ENCODE data around the gene TMEM72. TPM values are rescaled to one million over a fixed set of nuclear protein-coding genes. Genes with fewer than 3 reads are reported as not detected.
A peak's percentile ranks its signal among the peaks of the same experiment; 100 is the strongest.

The TMEM72 gene
- total RNA-seq, 1 donor from 2014 or later: not detected

DNA sequence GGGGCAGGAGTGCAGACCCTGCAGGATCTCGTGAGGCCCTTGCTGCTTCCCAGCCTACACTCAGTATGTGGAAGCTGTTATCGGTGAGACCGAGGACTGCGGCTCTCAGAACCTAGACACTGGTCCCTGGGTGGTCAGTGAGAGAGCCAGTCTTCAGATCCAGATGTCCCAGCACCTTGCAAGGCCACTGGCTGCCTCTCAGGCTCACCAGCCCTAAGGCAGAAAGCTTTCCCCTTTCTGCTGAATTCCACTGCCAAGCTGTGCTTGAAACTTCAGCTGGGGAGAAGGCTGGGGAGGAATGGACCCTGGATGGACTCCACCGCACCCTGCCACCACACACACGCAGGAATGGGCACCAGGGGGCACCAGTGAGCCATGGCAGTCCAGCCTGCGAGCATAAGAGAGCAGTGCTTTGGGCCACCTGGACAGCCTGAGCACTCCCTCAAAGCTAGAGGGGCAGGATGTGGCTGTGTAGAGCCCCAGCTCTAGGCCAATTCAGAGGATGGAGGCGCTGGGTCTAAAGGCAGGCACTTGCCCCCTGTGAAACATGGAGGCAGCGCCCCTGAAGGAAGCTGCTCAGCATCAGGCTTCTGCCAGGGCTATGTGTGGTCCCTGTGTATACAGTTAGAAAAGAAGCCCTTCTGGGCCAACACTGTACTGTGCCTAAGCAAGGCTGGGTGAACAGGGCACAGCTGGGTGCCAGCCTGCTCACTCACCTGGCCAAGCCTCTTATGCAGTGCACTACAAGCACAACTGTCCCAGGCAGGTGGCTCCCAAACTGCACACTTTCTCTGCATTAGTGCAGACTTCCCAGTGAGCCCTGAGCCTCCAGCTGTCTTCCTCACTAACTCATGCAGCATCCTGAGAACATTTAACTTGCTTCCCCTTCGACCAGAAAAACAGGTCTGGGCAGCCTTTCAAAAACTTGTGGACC is 21.6 kb downstream of the TMEM72 start:
- FAIRE-seq (no peak), DNase-seq (ENCODE audit: low spot score in 2 of 2) (peak; percentile 53 to 73)

DNA sequence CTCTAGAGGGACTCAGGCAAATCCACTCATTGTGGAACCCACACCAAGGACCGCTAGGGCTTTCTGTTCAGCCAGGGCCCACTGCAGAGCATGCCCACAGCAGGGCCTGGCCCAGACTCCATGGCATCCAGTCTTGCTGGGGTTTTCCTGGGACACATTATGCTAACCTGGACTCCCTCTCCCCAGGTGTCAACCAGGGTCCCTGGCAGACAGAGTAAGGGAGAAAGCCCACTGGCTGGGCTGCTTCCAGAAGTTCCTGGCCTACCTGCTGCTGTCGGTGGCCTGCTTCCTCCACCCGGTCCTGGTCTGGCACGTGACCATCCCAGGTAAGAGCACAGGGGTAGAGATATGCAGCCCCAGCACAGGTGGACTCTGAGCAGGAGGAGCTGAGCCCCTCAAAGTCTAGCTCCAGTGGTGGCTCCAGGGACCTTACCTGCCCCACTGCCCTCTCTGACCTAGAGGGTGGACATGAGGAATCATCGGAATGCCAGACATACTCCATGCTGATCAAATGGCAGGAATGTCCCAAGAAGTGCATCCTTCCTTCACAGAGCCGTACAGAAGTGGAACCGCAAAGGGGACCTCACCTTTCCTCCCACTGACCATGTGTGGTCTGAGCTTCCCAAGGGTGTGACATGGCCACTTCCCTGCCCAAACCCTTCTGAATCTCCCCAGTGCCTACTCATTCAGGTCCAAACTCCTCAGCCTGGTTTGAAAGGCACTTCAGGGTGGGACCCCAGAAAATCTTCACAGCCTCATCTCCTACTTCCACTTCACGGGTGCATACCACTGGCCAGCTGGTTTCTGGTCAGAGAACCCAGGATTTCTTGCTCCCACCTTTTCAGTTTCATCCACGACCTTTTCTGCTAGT is 22.5 kb downstream of the TMEM72 start:
- FAIRE-seq: no peak
- DNase-seq (ENCODE audit: low spot score in 2 of 2): no peak

DNA sequence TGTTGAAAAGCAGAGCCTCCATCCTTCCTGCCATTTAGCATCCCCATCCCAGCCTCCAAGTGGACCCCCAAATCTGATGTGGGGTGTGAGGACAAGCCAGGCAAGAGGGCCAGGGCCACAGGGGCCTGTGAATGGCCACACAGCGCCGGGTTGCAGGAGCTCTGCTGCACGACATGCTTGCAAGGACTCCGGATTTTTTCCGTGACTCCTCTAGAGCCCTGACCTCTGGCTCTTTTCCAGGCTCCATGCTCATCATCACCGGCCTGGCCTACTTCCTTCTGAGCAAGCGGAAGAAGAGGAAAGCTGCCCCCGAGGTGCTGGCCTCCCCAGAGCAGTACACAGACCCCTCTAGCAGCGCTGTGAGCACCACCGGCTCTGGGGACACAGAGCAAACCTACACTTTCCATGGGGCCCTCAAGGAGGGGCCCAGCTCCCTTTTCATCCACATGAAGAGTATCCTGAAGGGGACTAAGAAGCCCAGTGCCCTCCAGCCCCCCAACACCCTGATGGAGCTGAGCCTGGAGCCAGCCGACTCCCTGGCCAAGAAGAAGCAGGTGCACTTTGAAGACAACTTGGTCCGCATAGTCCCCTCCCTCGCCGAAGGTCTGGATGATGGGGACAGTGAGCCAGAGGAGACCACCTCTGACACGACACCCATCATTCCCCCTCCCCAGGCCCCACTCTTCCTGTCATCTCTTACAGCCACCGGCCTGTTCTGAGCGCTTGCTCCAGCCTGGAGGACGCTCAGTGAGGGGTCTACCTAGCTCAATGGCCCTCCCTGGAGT is 23.5 kb downstream of the TMEM72 start:
- DNase-seq (ENCODE audit: low spot score in 2 of 2) (no peak), FAIRE-seq (no peak)

DNA sequence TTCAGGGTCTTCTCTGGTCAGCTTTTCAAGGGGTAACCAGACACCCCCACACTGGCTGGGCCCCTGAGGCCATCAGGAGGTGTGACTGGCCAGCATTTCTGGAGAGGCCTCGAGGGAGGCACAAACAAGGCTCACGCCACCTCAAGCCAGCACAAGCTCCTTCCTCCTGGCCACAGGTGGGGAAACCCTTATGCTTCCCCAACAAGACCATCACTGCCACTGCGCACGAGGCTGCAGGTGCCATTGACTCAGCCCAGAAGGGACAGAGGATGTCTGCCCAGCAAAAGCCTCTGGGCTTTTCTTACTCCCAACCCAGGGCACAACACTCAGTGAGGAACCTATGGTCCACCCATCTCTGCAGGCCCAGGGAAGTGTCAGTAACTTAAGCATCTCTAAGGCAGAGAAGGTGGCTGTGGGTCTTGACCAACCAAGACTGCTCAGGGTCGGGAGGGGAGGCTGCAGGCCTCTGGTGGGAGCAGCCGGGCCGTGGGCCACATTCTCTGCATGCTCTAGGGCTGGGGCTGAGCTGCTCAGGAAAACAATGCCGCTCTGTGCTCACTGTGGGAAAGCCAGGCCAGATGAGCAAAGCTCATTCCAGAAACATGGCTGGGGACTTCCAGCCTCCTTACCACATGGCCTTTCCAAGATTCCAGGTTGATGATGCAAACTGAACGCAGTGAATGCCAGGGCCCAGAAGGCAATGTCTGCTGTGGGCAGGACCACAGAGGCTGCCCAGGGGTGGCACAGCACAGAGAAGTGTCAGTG is 24.2 kb downstream of the TMEM72 start:
- DNase-seq (ENCODE audit: low spot score in 2 of 2) (peak in 1 of 2 donors; percentile 37), FAIRE-seq (no peak)

DNA sequence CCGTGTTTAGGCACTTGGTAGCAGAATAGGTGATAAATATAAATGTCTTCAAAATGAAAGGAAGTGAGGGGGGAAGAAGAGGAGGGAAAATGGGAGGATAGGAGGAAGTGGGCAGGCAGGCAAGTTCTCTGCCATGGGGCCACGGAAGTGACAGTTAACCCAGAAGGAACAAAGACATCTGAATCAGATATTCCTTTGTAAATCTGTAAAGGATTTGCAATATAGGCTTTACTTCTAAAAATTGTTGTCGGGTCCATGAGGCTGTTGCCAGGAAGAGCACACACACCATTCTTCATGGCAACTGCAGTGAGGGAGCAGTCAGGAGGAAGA is 24.8 kb downstream of the TMEM72 start:
- no peak for FAIRE-seq

DNA sequence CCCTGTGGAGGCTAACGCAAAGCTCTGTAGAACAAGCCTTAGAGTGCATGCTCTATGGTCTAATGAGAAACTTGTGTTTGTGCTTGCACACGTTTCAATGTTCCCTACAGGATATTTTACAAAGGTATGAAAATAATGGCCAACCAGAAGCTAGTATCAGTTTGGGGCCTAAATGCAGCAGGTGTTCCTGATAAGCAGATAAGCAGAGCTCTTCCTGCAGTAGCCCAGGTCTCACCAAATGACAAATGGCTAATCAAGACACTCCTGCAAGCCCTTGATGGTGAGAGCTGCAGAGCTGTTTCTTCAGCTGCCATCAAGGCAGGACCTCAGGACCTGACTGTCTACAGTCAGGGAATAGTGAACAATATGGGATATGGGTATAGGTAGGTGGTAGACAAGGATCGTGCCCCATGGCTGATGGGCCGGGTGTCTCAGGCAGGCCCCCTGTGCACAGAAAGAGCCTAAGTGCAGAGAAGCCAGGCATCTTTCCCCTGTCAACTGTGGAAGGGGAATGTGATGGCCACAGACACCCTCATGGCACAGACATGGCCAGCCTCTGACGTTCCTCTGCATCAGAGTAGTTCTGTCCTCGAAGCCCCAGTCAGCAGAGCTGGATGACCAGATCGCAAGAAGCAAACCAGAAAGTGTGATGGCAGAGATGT is 25.3 kb downstream of the TMEM72 start:
- FAIRE-seq (no peak), DNase-seq (ENCODE audit: low spot score in 2 of 2) (no peak)

More for the DNA sequence above, 24.8 kb downstream of the TMEM72 start:
- no peak for DNase-seq (ENCODE audit: low spot score in 2 of 2)

DNA sequence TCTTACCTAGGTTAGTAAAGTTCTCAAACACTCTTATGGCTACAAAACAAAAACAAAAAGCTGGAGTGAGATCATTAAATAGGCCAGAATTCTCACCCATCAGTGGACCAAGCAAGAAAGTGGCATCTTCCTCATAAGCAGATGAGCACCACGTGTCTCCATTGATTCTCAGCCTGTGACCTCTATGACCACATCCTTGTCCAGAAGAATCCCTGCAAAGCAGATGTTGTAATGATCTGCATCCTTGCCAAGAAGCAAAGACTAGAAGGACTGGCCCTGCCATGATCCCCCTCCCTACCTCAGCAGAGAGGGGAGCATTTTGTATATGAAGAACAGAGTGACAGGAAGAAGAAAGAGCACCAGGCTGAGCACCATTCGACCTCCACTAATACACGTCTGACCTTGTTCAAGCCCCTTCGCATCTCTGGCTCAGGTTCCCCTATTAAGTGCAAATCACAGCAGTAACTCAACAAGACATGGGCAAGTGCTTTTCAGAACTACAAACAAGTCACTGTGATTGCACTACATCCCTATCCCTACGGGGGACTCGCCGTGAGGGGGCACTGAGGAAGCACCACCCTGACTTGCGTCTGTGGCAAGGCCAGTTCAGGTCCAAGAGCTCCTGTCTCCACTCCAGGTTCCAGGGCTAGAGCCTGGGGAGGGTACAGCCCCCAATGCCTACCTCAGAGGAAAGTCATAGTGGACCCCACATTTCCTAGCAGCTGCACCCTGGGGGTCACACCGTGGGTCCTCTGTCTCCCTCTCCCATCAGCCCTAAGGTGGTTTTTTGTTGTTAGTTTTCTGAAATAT is 26.3 kb downstream of the TMEM72 start:
- no peak for DNase-seq (ENCODE audit: low spot score in 2 of 2)
- FAIRE-seq: no peak

DNA sequence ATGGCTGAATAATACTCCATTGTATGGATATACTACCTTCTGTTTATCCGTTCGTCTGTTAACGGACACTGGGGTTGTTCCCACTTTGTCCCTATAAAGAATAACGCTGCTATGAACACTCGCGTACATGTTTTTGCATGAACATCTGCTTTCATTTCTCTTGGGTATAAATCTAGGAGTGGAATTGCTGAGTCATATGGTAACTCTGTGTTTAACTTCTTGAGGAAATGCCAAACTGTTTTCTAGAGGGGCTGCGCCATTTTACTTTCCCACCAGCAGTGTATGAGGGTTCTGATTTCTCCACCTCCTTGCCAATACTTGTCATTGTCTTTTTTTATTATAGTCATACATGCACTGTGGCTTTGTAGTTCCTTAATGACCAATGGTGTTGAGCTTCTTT is 27.8 kb downstream of the TMEM72 start:
- FAIRE-seq (no peak), DNase-seq (ENCODE audit: low spot score in 2 of 2) (no peak)

DNA sequence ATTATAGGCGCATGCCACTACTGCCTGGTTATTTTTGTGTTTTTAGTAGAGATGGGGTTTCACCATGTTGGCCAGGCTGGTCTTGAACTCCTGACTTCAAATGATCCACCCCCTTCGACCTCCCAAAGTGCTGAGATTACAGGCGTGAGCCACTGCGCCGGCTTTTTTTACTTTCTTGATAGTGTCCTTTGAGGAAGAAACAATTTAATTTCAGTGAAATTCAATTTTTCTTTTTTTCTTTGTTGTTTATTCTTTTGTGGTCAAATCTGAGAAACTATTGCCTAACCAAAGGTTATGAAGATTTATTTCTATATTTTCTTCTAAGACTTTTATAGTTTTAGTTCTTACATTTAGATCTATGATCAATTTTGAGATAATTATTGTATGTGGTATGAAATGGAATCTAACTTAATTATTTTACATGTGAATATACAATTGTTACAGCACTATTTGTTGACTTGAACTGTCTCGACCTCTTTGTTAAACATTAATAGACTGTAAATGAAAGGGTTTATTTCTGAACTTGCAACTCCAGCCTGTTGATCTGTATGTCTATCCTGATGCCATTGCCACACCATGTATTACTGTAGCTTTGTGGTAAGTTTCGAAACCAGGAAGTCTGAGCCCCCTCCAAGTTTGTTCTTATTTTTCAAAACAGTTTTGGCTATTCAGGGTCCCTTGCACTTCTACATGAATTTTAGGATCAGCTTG is 28.7 kb downstream of the TMEM72 start:
- DNase-seq (ENCODE audit: low spot score in 2 of 2) (no peak), FAIRE-seq (peak; percentile 50)

DNA sequence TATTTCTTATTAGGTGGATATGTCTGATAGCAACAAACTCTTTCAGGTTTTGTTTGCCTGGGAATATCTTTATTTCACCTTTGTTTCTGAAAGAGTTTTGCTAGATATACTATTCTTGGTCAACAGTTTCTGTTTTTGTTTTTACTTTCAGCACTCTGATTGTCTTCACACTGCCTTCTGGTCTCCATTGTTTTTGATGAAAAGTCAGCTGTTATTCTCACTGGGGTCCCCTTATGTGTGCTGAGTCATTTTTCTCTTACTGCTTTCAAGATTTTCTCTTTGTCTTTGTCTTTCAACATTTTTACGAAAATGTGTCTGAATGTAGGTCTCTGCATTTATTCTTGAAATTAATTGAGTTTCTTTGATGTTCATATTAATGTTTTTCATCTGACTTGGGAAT is 33.2 kb downstream of the TMEM72 start:
- FAIRE-seq (no peak), DNase-seq (ENCODE audit: low spot score in 2 of 2) (no peak)

DNA sequence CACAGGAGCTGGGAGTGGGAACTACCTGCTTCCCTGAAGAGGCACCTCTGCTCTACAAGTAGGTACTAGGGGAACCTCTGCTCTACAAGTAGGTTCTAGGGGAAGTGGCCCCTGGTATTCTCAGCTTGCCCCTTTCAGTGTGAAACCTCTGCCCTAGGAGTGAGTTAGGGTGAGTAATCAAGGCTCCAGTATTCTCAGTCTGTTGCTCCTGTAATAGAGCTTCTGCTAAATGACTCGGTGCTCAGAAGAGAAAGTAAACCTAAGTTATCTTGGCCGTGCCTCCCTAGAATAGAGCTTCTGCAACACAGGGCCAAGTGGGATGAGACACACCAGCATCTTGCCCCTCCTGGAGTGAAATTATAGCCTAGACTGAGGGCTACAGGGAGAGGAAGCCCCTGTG is 35.1 kb downstream of the TMEM72 start:
- DNase-seq (ENCODE audit: low spot score in 2 of 2): no peak

DNA sequence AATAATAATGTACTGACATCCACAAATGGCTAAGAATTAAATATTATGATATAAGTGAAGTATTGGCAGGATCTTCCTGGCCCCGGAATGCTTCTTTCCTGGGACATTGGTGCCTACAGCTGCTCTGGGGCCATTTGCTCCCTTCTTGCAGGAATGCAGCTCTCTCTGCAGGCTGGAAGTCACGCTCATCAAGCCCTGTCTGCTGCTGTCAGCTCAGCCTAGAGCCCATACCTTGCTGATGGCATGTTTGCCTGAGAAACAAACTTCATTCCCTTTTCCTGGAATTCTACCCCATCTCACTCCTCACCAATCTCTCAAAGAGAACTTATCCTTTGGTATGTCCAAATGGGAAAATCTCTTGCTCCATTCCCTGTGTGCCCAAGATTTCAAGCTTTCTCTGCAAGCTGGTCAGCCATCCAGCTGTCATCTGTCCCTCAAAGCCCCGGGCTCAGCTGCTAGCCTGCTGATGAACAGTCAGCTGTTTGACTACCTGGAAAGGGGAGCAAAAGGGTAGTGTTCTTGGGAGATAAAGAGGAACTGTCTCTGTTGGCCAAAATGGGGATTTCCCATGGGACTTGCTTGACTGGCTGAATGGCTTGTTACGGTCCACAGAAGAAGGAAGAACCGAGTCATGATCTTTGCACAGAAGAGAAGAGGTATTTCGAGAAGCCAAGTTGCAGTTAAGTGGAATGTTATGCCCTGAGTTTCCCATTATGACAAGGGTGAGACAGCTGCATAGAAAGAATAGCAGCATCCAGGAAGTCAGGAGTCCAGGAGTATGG is 36.4 kb downstream of the TMEM72 start:
- DNase-seq (ENCODE audit: low spot score in 2 of 2): no peak
- no peak for FAIRE-seq

More for the DNA sequence above, 35.1 kb downstream of the TMEM72 start:
- no peak for FAIRE-seq

DNA sequence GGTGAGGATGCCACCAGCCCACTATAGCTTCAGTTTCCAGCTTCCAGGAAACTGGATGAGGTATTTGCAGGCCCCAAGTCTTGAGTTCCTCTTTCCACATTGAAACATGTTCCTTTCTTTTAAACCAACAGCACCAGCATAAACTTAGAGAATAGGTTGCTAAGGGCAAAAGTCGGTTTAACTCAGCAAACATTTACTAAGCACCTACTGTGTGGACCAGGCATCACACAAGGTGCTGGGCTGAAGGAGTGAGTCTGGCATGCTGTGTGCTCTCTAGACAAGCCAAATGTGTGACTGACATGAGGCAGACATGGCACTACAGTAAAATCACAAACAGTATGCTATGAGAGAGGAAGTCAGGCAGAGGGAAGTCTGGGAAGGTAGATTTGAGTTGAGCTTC is 37.5 kb downstream of the TMEM72 start:
- FAIRE-seq (no peak), DNase-seq (ENCODE audit: low spot score in 2 of 2) (no peak)

DNA sequence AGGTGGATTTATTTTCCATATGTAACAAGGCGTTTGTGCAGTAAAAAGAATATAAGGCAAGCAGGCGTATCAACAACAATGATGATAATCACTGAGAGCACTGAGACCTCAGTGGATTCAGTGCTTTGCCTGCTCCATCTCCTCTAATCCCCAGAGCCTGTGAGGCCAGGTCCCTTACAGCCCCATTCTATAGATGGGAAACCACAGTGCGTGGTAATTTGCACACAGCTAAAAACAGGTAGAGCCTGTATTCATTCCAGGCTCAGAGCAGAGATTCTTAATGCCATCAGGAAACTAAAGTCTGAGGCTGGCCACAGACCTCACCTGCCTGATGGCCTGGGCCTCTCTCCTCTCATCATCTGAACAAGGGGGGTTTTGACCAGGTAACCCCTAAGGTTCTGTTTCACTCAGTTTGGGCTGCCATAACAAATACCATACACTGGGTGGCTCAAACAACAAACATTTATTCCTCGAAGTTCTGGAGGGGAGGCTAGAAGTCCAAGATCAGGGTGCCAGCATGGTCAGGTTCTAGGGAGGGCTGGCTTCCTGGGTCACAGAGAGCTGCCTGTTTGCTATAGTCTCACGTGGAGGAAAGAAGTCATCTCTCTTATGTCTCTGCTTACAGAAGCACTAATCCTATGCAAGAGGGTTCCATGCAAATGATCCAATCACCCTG is 38.1 kb downstream of the TMEM72 start:
- no peak for FAIRE-seq
- no peak for DNase-seq (ENCODE audit: low spot score in 2 of 2)

DNA sequence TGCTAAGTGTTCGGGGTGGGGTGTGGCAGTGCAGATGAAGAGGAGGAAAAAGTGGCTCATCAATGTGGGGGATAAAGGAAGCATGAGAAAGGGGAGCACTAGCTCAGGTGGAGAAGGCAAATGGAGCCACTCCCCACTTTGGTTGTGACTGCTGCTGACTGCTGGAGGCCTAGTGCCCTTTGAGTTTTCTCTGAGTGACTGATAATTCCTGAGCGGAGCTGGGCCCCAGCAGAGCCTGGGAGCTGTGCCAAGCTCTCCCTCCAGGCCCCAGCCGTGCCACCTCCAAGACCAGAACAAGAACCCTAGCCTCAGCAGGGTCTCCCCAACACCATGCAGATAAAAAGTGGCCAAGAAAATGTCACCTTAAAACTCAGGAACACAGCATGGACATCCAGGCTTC is 38.8 kb downstream of the TMEM72 start:
- DNase-seq (ENCODE audit: low spot score in 2 of 2): no peak
- no peak for FAIRE-seq

DNA sequence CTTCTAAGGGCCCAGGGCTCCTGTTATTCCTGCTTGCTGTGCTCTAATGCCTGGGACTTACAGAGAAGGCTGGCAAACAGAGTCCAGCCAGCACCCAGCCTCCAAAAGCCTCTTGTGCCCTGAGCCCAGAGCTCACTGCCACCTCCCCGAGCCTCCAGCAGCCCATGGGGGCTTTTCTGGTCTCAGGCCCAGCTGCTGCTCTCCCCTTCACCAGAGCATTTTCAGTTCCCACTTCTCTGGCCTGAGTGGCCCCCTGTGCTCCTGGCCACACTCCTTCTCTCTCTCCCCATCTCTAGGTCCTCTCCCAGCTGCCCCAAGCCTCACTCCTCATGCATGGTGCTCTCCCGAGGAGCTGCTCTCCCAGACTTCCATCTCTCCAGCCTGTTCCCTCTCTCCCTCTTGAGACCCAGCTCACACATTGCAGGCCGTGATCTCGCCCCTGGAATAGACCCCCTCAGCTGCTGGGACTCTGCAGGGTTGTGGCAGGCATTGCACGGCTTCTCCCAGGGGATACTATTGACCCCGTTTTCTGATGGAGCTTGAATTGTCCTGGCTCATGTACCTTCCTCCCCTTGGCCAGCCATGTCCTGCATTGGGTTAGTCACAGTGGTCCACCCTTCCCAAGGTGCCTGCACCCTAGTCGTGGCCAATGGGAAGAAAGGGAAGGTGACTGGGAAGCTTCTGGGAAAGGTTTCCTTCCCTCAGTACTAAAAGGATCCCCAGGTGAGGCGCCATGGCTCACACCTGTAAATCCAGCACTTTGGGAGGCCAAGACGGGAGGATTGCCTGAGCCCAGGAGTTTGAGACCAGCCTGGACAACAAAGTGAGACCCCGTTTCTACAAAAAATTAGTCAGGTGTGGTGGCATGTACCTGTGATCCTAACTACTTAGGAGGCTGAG is 39.4 kb downstream of the TMEM72 start:
- DNase-seq (ENCODE audit: low spot score in 2 of 2): no peak
- no peak for FAIRE-seq
